HG02763 (cell line): ENCODE data around the gene CLP1.
"Not testable (repeated sequence)": the region's sequence is repeated elsewhere in the genome, so short reads cannot be mapped to it uniquely, and the experiment has no call there.

Experiments used
- ATAC-seq: cut with Tn5 transposase; IDR thresholded peaks from one replicate; pipeline ENCODE4 v1.9.1; 2021; ENCODE audit warnings: mild to moderate bottlenecking, moderate library complexity; ENCODE audit not compliant: unreplicated experiment

The CLP1 gene

DNA sequence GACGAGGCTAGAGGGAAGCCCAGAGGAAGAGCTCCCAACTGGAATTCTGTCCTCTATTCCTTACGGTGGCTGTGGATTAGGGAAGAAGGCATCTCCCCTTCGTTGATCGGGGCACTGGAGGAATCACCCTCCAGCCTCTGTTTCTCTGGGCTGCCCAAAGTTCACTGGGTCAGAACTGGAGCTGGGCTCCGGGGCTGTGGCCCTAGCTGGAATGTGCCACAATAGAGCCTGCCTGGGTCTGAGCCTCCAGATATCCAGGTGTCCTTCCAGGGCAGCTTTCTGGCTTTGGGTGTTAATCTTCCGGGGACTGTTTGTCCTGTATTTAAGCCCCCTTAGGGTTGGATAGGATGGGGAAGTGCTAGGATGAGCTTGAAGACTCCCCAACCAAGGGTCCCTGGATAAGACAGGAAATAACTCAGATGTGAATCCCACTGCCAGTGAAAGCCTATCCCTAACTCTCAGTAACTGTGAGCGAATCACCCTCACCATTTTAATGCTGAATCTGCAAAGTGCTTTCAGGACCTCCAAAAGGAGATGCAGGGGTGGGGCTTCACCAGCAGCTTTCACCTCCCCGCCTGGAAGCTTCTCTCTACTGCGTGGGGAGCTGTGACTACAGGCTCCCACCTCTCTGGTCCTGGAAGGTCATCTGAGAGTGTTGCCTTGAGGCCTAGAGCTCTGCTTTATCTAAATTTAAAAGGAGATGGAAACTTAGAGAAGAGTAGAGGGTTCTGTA is 17.3 kb upstream of the CLP1 start:
- ATAC-seq = no peak

GRCh38 chr11:57641011-57641807 is 16.4 kb upstream of the CLP1 start:
- no peak for ATAC-seq

DNA sequence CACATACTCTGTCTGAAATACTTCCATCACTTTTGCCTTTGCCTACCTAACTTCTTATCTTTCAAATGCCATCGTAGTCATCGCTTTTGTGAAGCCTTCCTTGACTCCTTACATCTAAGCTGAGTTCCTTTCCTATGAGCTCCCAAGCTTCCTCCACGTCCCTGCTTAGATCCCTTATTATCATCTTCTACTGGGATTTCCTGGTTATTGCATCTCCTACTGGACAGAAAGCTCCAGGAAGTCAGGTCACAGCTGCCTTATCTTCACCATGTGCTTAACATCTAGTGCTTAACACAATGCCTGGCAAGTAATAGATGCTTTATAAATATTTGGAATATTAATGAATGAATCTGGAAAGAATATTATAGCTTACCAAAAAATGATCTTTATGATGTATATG is 13.8 kb upstream of the CLP1 start:
- no peak for ATAC-seq

- peak; percentile 61 for ATAC-seq
Observed at GRCh38 chr11:57644748-57645688, 12.5 kb upstream of the CLP1 start.

DNA sequence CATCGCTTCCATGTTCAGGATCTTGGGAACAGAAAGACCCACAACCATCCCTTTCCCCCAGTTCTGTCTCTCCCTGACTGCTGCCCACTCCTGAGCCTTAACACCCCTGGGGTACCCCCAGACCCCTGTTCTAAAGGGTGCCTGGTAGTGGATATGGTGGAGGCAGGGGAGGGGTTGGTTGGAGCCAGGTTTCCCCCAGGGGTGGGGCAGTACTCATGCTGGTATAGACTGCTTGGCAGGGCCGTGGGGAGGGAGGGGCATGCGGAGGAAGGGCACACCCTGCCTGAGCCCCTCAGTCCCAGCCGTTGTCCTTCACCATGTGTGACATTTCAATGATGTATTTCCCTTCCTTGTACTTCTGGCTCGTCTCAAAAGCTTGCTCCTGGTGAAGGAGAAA is 11.9 kb upstream of the CLP1 start:
- no peak for ATAC-seq

GRCh38 chr11:57646194-57646798 is 11.3 kb upstream of the CLP1 start:
- ATAC-seq = no peak

DNA sequence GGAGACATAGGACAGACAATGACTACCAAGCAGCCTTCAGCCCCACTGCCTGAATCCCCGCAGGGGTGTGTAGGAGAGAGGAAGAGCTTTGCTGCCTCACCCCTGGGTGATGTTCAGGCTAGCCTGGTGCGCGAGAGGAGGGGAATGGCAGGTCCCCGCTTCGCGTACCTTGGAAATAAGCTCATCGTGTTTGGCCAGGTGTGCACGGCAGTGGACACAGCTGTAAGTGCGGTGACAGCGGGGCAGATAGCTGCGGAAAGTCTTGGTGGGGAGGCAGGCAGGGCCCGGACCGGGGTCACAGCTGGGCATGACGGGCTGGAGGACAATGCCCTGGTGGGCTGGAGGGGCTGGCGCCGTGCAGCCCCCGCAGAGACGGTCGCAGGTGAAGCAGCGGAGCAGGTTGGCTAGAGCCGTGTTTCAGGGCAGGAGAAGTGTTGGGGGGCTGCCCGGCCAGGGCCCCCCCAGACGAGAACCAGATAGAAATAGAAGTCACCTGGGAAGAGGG is 10.7 kb upstream of the CLP1 start:
- no peak for ATAC-seq

DNA sequence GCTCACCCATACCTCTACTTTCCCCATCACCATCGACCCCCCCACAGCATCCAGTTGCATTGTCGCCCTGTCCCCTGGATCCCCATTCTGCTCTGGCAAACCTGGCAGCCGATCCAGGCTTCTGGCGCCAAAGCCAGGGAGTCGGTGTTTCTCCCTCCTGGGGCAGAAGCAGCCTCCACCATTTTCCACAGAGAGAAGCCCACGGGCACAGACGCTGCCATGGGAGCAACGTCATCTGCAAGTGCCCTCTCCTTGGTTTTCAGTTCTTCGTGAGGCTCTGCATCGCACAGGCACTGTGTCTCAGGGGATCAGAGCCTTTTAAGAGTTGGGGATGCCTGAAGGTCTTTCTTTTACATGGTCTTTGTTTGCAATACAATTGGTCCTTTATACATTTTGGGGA is 10.2 kb upstream of the CLP1 start:
- ATAC-seq = no peak

DNA sequence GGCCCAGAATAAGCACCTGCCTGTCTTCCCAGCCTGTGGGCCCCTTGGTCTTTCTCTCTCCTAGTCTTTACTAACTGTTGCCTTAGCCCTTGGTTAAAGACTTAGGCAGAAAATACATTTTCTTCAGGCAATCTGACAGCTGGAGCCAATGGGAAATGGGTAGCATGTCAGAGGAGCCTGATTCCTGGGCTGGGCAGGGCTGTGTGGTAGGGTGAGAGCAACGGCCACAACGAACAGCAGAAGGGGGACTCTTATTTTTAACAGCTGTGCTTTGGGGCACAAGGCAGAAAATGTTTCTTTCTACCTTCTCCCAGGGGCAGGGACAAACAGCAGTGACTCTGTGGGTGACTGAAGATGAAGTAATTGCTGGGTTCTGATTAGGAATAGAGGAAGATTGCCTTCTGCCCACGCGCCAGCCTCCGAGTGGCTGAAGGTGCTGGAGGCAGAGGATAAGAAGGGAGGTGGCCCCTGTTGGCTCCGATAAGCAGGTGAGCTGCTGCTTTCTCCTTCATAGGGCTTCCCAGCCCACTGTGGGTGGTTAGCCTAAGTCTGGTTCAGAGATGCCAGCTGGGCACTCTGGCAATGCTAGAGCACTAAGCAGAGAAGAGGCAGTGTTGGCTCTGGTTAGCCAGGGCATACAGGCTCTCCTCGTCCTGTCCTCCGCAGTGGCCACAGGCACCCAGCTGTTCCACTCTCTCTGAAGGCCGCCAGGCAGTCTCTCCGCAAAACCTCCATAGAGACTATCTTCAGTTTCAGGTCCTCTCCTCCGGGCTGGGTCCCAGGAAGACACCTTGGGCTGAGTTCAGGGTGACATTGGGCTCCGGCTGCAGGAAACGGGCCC is 9.4 kb upstream of the CLP1 start:
- no peak for ATAC-seq

DNA sequence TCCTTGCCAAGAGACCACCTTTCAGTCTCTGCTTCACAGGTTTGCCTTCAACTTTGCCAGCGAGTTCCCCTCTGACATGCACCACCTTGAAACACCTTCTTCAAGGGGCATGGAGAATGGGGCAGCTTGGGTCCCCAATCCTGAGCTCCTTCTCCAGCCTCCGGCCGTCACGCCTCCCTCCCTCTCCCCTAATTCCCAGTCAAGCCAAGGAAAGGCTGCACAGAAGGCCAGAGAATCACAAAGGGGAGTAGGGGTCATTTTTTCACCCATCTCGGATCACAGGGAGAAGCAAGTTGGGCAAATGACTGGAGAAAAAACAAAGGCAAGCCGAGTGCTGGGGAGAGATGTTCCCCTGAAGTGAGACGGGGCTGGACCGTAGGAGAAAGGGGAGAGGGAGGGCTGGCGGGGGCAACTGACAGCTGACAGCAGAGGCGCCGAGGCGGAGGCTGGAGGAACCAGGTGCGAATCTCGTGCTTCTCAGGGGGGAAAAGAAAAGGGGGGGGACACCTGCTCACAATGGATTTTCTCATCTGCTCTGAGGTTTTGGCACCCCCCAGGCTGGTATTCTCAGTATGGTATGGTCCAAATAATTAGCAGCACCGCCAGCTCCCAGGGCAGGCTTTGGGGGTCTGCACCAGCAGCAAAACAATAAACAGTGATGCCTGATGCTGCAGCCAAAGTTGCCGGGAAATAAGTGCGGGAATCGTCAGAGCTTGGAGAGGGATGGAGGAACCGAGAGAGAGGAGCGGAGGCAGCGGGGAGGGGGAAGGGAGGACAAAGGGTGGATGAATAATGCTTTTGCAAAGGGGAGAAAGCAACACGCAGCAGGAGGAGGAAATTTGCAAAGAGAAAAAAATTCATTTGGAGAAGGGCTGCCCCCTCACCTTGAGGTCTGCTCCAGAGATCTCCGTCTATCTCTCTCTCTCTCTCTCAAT is 8.5 kb upstream of the CLP1 start:
- no peak for ATAC-seq

DNA sequence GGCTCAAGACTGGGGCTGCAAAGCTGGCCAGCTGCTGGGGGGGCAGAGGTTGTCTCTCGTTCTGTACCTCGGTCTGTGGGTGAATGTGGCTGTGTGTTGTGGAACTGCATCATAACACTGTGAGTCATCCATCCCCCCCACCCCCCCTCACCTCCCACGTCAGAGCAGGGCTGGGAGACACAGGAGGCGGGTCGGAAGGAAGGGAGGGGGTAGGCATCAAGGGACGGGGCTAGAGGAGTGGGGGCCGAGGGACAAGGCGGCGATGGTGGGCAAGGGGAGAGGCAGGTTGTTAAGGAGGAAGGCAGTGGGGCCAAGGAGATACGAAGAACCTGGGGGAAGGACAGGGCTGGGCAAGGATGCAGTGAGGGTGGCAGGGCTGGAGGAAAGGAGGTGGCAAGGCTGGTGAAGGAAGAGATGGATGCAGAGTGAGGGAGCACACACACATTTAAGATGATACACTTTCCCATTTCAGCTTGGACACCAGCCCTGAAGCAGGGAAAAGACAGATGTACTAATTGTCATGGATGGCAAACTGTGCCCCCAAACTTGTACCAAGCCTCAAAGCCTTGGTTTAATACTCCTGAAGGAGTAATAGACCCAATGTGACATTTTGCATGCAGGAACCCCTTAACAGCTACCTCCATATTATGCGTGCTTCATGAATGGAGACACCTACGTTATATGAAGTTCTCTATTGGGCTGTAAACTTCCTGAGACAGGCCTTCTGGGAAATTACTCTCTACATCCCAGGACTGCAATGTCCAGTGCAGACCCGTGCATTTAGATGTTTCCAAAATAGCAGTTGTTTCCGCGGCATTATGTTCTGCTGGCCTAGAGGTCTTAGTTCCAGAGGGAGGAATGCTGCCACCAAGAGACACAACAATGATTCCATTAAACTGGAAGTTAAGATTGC is 7.5 kb upstream of the CLP1 start, which contains the start of gene YPEL4:
Gene YPEL4, minus strand, starts transcription at position 87 of the 913 bp plus-strand sequence. CDS start 2,805 bp downstream, outside the sequence.
- no peak for ATAC-seq

GRCh38 chr11:57650739-57651090 is 6.8 kb upstream of the CLP1 start:
- no peak for ATAC-seq

DNA sequence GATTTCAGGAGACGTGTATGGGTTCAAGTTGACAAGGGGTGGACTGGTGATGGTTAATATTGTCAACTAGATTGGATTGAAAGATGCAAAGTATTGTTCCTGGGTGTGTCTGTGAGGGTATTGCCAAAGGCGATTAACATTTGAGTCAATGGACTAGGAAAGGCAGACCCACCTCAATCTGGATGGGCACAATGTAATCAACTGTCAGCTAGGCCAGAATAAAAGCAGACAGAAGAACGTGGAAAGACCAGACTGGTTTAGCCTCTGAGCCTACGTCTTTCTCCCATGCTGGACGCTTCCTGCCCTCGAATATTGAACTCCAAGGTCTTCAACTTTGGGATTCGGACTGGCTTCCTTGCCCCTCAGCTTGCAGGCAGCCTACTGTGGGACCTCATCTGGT is 6.2 kb upstream of the CLP1 start:
- no peak for ATAC-seq

- ATAC-seq = not testable (repeated sequence)
Observed at GRCh38 chr11:57652230-57652629, 5.3 kb upstream of the CLP1 start.

GRCh38 chr11:57652662-57653061 is 4.9 kb upstream of the CLP1 start:
- no peak for ATAC-seq

- ATAC-seq = no peak
Observed at GRCh38 chr11:57653163-57653562, 4.4 kb upstream of the CLP1 start.

GRCh38 chr11:57656885-57657193 is 723 bp upstream of the CLP1 start:
- ATAC-seq = no peak

GRCh38 chr11:57658023-57658361 is 430 bp downstream of the CLP1 start:
- no peak for ATAC-seq
